ENCODE data around the gene MMAB. TPM values are rescaled to one million over a fixed set of nuclear protein-coding genes. Genes with fewer than 3 reads are reported as not detected.

Gene MMAB
- total RNA-seq, 1 experiment from 2014 or later: 40.1 TPM

DNA sequence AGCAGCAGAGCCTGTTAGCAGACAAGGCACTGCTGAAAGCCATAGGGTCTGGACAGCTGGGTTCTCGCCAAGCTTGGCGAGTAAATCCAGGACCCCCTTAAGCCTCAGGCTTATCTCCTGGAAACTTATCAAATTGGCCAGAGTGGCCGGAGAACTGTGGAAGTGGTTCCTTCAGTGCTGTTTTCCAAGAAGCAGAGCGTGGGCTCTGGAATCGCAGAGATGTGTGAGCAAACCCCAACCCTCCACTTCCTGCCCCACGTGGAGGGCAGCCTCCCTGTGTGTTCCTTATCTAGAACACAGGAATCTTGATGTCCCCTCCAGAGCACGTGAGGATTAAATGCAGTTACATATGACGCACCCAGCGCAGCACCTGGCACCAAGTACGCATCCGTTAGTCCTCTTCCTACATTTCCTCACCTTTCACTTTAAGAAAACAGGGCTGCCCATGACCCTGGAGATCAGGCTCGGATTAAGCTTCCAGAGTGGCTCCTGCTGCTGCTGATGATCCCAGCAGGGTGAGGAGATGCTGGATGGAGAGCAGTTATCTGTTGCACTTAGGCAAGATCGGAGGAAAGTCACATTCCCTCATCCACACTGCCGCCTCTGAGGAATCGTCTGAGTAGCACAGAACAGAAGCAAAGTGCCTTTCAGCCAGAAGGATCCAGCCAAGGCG, 35.0 kb downstream of the MMAB start:
- DNase-seq (ENCODE audit: low read depth): no peak

DNA sequence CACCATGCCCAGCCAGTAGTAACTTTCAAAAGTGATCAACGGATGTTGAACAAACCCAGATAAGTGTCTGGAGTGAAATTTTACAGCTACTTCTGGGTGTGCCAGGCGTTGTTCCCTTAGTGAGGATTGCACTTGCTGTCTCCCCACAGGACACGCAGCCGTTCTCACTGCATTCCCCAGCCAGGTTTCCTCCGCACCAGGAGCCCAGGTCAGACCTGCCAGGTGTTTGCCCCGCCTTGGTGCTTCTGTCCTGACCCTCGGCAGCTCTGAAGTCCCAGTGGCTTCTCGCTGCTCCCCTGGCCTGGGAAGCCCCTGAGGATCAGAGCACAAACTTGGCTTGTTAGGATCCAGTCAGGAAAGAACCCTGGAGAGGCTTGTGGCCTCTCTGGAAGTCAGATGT, 36.2 kb downstream of the MMAB start:
- DNase-seq (ENCODE audit: low read depth): no peak

DNA sequence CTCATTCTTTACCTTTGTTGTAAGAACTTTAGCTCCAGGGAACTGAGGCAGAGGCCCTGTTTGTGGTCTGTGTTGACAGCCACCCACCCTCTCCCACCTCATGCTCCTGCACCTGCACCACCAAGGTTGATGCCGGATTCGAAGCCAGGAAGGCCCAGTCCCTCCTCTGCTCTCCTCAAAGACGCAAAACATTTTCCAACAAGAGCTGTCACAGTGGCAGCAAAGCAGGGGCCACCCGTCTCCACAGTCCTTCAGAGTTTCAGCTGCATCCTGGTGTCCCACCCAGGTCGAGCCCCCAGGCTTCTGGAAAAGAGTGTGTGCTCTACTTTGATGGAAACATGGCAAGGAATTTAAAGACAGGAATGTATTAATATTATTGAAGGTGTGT, 37.4 kb downstream of the MMAB start:
- DNase-seq (ENCODE audit: low read depth): no peak

DNA sequence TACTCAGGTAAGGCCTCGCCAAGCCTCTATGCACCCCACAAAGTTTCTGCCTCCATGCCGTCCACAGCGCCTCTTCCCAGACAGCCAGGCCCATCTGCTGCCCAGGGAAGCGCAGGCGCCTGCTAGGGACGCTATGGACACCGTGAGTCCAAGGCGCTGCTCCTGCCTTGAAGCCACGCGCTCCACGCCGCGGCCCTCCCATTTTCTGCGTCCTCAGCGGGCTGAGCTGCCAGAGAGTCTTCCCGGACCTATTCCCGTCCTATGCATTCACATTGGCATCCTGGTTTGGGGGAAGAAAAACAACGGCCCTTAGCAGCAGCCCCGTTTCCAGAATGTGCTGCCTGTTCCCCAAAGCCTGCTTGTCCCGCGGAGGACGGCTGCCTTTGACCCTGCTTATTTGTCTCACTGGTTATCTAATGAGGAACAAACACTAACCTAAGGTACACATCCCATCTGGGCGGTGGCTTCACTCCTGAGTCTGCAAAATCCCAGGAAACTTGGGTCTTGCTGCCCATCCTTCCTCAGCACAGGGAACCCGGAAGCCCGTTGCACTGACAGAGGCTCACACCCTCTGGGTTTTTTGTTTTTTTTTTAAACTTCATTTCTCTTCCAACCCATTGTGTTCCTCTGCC, 38.0 kb downstream of the MMAB start:
- no peak for DNase-seq (ENCODE audit: low read depth)

DNA sequence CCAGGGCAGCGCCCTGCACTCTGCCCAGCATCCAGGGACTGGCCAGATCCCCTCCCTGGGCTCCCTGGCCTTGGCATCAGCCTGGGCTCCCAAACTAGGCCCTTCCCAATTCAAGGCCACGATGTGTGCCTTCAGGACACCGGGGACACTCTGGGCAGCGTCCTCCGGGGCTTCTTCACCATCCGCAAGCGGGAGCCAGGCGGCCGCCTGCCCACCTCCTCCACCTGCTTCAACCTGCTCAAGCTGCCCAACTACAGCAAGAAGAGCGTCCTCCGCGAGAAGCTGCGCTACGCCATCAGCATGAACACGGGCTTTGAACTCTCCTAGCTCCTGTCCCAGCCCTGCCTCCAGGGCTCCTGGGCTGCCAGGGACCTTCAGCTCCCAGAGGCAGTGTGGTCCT, 38.8 kb downstream of the MMAB start:
- DNase-seq (ENCODE audit: low read depth): no peak

DNA sequence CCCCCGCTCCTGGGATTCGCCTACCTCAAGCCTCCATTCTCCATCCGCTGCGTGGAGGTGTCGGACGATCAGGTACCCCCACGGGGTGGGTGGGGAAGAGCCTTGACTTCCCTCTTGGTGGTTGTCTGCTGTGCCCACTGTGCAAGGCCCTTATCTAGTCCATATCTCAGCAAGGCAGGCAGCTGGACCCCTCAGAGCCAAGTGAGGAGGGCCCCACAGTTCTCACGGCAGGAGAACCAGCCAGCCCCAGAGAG, 39.9 kb downstream of the MMAB start:
- DNase-seq (ENCODE audit: low read depth): no peak

DNA sequence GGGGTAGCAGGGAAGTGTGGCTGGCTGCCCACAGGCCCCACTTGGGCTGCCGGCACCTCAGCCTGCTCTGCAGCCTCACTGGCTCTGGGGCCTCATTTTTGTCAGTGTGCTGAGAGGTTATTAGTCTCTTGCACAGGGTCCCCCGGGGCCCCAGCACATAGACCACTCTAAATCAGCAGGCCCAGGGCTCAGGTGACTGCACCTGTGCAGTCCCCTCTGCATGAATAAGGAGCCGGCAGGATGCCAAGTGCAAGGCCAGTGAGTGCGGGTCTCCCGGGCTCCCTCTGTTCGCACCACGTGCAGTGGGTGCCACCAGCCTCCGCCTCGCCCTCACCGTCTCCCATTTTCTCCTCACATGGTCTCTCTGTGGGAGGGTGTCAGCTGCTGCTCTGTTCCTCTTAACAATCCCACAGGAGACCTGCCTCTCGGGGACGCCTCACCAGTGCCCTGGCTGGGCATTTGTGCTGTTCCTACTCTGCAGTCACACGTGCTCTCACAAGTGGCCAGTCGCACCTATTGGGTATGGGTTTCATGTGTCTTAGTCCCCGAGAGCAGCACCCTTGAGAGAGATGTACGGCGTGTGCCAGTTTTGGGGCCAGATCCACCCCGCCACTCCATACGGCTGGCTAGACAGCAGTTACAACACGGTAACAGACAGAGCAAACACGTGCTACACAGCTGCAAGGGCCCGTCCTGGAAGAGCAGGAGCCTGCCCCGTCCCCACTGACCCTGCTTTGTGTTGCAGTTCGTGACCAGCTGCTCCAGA, 40.4 kb downstream of the MMAB start:
- DNase-seq (ENCODE audit: low read depth): no peak

DNA sequence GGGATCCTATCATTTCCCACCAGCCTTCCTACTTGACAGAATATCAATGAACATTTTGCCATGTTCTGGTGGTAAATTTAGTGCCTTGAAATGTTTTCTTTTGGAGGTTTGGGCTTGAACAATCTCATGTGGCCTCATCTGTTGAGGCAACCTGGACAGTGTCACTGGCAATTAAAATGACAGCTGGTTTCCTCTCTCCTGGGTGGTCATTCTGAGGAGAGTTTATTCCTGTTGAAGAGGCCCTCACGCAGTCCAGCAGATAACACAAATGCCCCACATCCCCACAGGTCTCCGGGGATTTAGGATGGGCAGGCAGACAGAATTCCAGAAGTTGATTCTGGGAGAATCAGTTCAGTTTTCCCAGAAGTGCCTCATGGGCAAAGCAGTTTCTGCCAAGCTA, 41.9 kb downstream of the MMAB start:
- DNase-seq (ENCODE audit: low read depth): no peak

DNA sequence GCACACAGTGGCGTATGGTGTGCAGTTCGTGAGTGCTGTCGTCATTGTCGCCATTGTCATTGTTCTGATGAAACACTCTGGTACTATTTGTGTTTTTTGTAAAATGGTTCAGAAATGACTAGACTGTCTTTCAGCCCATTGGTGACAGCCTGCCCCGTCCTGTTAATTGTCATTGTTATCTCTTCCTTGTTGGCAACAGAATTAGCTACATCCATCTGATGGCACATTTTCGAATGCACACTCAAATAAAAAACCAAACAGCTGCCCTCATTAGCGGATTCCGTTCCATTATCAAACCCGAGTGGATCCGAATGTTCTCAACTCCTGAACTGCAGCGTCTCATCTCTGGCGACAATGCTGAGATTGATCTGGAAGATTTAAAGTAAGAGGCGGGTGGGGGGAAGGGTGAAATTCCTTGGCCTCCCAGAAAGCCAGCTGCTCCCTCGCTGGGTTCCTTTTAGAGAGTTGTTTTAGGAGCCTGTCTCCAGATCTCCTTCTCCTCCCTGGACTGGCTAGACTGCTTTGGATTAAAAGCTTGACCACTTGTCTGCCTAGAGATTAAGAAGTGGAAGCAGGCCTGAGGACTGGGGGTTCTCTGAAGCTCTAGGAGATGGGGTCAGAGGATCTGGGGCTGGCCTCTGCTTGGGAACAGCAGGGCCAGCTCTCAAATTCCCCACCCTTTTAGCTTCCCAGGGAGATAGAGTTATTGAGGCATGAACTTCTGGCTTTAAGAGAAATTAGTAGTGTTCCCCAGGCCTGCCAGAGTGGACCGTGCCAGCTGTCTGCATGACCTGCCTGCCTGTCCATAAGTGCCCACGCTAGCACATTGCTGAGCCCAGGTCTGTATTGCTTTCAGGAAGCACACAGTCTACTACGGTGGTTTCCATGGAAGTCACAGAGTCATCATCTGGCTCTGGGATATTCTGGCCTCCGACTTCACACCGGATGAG, 43.3 kb downstream of the MMAB start:
- no peak for DNase-seq (ENCODE audit: low read depth)

DNA sequence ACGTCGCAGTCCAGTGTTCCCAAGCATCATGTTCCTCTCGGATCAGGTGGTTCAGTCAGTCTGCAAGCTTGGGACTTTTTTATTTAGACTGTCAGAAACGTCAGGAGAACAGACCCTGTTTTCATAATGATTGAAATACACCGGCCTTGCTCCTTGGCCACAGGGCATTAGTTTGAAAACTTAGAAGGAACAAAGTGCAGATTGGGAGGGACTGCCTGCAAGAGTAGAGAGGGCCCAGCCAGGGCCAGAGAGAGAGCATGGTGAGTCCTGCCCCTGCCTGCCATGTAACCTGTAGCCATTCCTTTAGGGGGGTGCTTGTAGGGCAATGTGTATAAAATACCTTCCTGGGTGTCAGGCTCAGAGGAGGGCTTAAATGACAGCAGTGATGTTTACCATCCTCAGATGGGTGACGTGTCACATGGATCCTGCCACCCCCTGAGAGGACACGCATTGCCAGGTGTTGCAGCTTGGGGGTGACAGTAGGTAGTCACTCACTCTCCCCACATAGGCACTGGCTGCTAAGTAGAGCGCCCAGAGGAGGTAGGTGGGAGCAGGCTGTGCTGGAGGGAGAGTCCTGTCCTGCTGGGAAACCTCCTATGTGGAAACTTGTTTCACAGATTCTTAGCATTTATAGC, 45.7 kb downstream of the MMAB start:
- DNase-seq (ENCODE audit: low read depth): no peak

DNA sequence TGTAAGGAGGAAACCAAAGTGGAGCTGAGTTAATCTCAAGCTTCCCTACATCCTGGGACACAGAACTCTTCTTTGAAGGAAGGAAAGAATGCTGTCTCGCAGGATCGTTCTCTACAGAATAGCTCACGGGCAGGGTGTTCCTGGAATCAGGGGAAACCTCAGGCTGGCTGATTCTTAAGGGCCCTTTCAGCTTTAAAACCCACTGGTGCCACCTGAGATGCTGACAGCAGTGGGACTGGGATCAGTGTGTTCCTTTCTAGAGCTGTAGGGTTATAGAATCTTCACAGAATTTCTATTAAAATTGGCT, 48.1 kb downstream of the MMAB start:
- no peak for DNase-seq (ENCODE audit: low read depth)

DNA sequence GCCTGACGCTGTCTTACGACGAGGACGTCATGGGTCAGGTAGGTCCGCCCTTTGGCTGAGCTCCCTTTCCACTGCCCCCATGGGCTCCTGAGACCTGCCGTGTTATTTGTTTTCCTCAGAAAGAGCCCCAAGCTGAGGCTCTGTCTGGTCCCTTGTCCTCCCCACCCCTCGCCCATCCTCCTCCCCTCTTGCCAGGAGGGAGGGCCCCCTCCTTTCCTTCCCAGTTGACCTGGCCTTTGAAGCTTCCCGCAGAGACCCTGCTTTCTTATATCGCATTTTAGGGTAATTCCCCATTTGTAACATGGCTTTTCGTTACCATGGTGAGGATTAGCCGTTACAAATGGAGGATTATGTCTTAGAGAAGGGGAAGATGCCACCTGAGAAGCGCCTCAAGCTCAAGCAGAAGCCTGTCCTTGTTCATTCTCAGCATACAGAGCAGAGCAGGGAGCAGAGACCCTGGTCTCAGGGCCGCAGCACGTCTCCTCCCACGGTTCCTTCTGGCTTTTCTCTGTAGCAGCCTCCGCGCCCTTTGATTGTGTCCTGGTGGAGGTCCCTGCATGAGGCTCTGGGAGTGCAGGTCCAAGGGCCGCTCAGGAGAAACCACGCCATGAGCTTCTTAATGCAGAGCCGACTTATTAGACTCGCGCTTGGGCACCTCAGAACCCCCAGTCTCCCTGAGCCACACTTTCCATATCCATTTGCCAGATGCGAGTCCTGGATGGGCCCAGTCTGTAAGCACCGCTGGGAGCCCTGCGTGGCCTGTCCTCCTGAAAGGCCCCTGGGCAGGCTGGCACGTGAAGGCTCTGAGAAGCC, 48.6 kb downstream of the MMAB start:
- DNase-seq (ENCODE audit: low read depth): no peak

DNA sequence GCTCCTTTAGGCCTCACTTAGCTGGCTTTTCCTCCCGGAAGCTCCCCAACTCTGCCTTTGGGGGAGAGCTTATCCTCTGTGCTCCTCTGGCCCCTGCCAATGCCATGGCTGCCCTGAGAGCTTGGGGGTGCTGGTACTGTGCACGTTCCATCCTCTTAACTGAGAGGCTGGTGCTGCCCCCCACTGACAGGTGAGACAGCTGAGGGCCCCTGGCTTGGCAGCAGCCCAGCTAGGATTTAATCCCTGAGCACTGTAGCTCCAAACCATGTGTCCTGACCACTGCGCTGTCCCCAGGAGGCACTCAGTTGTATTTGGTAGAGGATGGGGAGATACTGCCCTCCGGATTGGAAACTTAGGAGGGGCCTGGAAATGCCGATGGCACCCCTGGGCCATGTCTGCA, 49.8 kb downstream of the MMAB start:
- no peak for DNase-seq (ENCODE audit: low read depth)

DNA sequence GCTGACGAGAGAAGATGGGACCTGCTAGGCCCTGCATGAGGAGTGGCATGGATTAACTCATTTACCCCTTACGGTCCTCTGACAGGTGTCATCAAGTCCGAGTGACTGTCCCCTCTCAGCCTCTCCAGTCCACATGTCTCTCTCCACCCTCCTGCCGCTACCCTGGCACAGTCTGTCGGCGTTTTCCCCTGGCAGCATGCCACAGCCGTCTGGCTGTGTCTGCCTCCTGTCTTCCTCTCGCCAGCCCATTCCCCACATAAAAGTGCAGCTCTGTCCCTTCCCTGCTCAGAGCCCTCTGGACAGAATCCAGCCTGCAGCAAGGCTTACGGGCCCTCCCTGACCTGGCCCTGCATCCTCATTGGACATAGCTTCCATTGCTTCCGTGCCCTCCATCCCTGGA, 50.2 kb downstream of the MMAB start:
- DNase-seq (ENCODE audit: low read depth): no peak

DNA sequence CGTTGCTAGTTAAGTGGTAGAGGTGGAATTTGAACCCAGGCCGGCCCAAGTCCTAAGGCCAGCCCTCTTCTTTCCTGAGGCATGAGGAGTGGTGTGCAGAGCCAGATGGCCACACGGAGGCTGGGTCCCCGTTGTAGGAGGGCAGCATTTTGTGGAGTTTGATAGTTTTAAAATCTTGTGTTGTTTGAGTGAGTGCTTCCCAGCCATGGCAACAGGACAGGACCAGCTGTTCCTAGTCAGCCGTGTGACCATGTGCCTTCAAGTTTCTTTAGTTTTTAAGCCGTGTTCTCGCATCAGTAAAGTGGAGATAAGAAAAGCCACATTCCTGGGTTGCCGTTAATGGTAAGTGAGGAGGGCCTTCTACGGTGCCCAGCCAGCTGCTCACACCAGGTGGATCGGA, 51.5 kb downstream of the MMAB start:
- DNase-seq (ENCODE audit: low read depth): no peak

DNA sequence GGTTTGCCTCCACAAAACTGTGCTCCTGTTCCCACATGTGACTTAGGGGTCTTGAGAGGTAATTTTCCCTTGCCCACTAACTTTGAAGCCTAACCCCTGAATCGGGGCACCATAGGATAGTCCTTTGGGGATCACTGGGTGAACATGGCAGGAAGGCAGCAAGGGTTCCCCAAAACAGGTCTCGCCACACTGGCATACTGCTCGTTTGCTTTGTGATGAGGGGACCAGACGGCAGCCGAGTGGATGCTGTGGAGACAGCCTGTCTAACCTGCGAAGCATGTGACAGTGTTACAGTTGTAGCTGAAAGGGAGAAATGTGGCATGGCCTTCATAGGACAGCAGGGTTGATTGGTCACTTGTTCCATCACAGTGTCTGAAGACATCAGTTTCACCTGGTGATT, 53.5 kb downstream of the MMAB start:
- DNase-seq (ENCODE audit: low read depth): no peak

DNA sequence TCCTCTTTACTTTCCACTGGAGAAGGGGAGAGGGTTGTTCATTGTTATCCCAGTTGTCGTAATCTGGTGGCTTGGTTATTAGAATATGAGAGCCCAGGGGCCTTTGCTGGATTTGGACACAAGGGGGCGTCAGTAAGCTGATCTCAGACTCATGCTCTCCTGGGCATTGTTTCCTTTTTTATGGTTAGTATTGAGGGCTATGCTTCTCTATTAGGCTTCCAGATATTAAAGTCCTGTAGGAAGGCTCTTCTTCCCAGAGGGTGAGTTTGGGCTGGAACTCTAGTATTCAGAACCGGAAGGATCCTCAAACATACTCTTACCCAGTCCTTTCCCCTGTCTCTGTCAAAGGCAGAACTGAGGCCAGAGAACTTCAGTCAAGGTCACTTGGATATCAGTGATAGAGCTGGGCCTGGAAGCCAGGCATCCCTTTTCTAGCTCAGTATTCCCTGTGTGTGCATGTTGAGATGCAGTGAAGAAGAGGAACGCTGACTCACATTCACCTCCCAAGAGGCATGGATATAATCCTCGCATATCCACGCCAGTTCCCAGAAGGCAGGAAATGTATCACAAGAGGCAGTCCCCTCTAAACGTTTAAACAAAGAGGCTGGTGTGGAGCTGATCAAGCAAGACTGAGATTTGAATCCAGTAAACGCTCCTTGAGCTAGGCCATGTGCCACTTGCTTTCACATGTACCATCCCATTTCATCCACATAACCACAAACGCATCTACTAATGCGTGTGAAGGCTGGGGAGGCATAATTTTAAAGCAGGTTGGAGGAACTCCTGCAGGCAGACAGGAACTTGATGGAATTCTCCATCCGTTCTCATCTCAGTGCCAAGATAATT, 54.3 kb downstream of the MMAB start:
- peak; percentile 69 for DNase-seq (ENCODE audit: low read depth)

DNA sequence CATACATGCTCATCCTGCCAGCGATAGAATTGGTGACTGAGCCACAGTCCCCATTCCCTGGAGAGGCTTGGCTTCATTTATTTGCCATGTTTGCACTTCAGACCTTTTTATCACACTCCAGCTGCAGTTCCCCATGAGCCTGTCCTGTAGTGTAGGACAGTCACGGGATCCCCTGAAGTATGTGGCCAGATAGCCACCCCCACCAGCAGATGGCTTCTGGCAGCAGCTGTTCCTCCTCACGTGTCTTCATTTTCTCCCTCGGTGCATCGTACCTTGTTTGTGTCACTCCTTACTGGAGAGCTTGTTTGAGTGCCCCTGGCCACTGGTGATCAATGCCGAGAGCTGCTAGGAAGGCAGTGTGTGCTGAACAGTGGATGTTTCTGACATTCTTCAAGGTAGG, 55.7 kb downstream of the MMAB start:
- no peak for DNase-seq (ENCODE audit: low read depth)

DNA sequence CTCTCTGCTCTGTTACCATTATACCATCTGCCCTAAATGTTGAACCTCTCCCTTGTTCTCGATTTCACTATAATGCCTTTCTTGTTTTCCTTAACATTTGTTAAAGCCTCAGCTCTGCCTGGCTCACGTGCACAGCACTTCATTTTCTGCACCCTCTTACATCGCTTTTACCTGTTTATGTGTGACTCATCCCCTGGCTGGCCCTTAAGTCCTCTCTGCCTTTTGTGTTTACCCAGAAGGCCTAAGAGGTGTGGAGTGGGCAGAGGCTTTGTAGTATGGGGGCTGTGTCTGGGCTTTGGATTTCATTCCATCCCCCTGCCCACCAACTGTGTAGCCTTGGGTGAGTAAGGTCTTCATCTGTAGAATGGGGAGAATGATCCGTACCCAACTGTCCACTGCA, 59.3 kb downstream of the MMAB start:
- DNase-seq (ENCODE audit: low read depth): no peak

DNA sequence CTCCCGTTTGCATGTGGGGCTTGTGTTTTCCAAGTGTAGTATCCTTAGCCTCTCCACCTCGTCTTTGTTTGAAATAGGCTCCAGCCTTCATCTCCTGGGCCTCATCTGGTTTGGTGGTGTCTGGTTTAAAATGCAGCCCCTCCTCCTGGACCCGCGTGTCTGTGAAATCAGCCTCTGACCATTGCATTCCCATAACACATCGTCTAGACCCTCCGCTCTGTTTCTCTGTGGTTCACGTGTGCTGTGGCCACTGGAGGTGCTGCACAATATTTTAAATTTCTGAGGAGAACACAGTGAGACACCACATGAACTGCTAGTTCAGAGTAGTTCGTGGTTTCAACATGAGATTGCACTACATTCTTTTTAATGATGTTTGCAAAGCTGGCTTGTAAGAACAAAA, 60.3 kb downstream of the MMAB start:
- no peak for DNase-seq (ENCODE audit: low read depth)
